ENCODE data around the gene MRFAP1L1. TPM values are rescaled to one million over a fixed set of nuclear protein-coding genes. Genes with fewer than 3 reads are reported as not detected.
A peak's percentile ranks its signal among the peaks of the same experiment; 100 is the strongest.

The MRFAP1L1 gene
- total RNA-seq, 4 donors from 2014 or later = 34.9 to 61.1 (median 37.4) TPM

DNA sequence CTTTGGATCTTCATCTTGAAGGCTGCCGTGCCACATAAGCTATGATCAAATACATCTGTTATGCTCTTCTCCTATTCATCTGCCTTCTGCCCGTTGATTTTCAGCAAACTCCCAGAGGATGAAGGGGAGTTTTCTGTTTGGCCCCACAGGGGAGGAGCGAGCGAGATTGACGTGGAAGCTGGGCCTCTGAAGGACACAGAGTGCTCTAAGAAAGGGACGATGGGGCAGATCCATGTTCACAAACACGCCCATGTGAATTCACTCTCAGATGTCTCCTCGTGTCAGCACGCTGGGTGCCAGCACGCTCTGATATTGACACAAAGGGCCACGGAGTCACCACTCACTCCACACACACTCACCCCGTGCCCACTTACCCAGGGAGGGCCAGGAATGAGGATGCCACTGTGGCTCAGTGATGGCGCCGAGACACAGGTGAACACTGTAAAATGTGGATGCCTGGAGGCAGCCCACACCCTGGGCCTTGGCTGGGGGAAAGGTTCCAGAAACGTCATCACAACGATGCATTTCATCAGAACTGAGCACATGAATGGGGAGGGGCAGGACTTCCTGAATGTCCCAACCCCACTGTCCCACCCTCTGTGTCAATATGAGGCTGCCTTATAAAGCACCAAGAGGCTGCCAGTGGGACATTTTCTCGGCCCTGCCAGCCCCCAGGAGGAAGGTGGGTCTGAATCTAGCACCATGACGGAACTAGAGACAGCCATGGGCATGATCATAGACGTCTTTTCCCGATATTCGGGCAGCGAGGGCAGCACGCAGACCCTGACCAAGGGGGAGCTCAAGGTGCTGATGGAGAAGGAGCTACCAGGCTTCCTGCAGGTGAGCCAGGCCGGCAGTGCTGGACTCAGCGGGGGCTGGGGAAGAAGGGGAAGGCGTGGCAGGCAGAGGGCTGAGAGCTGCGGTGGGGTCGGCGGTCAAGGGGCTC is 16.2 kb downstream of the MRFAP1L1 start, which contains the start of gene S100P:
Gene S100P, plus strand, starts transcription at position 648 of the 946 bp plus-strand sequence. Its CDS starts 55 bp downstream, at position 703.
- H3K27ac ChIP-seq = peak within 1 kb of the TSS; percentile 9 to 67 (median 17)
- H3K4me3 ChIP-seq = peak within 1 kb of the TSS in 1 of 4 donors; percentile 3
- H3K36me3 ChIP-seq = no peaks in the 10 kb centered on the region
- H3K4me1 ChIP-seq = peaks cover 0 to 39% (median 6%) of the 10 kb centered on the region in 4 donors
- no peak for DNase-seq
- TF ChIP-seq, protein P1, sequence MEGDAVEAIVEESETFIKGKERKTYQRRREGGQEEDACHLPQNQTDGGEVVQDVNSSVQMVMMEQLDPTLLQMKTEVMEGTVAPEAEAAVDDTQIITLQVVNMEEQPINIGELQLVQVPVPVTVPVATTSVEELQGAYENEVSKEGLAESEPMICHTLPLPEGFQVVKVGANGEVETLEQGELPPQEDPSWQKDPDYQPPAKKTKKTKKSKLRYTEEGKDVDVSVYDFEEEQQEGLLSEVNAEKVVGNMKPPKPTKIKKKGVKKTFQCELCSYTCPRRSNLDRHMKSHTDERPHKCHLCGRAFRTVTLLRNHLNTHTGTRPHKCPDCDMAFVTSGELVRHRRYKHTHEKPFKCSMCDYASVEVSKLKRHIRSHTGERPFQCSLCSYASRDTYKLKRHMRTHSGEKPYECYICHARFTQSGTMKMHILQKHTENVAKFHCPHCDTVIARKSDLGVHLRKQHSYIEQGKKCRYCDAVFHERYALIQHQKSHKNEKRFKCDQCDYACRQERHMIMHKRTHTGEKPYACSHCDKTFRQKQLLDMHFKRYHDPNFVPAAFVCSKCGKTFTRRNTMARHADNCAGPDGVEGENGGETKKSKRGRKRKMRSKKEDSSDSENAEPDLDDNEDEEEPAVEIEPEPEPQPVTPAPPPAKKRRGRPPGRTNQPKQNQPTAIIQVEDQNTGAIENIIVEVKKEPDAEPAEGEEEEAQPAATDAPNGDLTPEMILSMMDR (IDR thresholded peaks at IDR 0.05) = no peak
- TF ChIP-seq POLR2A (IDR thresholded peaks at IDR 0.05) = no peak
- no peaks in the 10 kb centered on the region for H3K27me3 ChIP-seq
- H3K9me3 ChIP-seq = no peaks in the 10 kb centered on the region

DNA sequence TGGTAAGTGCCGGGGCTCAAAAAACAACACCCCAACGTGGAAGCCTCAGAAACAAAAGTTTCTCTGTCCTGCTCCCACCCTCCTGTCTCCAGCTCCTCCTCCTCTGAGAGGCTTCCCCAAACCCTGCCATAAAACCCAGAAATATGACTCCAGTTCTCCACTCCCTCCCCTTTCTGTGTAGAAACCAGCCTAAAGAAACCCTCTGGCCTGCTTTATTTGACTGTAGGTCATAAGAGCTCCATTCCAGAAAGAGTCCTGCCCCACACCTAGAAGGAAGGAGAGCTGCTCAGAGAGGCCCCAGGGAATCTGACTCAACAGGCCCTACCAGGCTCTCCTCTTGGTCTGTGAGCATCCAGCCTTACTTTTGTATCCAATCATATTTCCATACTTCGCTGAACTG is 16.9 kb downstream of the MRFAP1L1 start:
- Histone ChIP-seq H3K9me3 (no peaks in the 10 kb centered on the region), H3K27me3 (no peaks in the 10 kb centered on the region), H3K4me1 (peaks cover 0 to 39% (median 6%) of the 10 kb centered on the region in 4 donors), H3K27ac (no peak overlapping the region), H3K4me3 (no peak overlapping the region), H3K36me3 (no peaks in the 10 kb centered on the region)
- no peak for DNase-seq
- TF ChIP-seq, protein P1 (IDR thresholded peaks at IDR 0.05) = no peak
- no peak for TF ChIP-seq POLR2A (IDR thresholded peaks at IDR 0.05)

DNA sequence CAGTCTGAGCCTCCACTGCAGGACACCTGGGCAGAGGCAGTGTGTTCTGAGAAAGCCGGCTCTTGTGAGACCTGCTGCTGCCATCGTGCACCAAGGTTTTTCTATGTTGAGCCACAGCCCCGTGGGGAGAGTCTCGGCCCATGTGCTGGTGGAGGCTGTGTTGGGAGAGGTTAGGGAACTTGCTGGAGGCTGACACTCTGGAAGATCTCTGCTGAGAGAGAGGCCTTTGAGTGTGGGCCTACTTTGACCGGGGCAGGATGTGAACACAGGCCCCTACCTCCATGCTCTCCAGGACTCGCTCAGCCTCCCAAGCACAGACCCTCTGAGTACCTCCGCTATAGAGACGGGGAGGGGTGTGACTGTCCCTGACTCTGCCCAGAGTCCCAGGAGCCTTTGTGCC is 17.3 kb downstream of the MRFAP1L1 start:
- no peak overlapping the region for H3K4me3 ChIP-seq
- no peaks in the 10 kb centered on the region for H3K36me3 ChIP-seq
- no peak overlapping the region for H3K27ac ChIP-seq
- no peak for DNase-seq
- peaks cover 0 to 39% (median 6%) of the 10 kb centered on the region in 4 donors for H3K4me1 ChIP-seq
- H3K9me3 ChIP-seq = no peaks in the 10 kb centered on the region
- H3K27me3 ChIP-seq = no peaks in the 10 kb centered on the region
- TF ChIP-seq POLR2A (IDR thresholded peaks at IDR 0.05) = no peak

DNA sequence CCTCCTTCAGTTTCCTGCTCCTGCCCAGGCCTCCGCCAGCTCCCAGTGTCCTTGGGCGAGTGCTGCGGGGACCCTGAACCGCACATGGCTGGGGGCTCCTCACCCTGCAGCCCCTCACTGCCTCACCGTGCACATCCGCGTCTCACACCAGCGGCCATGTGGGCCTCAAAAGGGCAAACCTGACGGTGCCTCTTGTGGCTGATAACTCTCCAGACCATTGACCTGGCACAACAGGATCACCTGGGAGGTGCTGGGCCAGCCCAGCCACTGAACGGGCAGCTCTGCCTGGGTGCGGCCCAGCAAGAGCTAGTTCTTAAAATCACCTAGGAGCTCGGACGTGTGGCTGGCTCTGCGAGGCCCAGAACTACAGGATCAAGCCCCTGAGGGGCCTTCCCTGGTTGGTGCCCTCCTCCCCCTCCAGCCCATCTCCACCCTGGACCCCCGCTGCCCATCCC is 20.1 kb downstream of the MRFAP1L1 start:
- peak overlapping the region; percentile 34 to 75 (median 66) for H3K27ac ChIP-seq
- H3K9me3 ChIP-seq = no peaks in the 10 kb centered on the region
- DNase-seq = peak in 1 of 3 donors; percentile 50
- peak overlapping the region in 3 of 4 donors; percentile 6 to 40 (median 27) for H3K4me3 ChIP-seq
- H3K36me3 ChIP-seq = no peaks in the 10 kb centered on the region
- peaks cover 0 to 18% (median 2%) of the 10 kb centered on the region in 4 donors for H3K4me1 ChIP-seq
- H3K27me3 ChIP-seq = no peaks in the 10 kb centered on the region
- TF ChIP-seq, protein P1 (IDR thresholded peaks at IDR 0.05) = no peak

DNA sequence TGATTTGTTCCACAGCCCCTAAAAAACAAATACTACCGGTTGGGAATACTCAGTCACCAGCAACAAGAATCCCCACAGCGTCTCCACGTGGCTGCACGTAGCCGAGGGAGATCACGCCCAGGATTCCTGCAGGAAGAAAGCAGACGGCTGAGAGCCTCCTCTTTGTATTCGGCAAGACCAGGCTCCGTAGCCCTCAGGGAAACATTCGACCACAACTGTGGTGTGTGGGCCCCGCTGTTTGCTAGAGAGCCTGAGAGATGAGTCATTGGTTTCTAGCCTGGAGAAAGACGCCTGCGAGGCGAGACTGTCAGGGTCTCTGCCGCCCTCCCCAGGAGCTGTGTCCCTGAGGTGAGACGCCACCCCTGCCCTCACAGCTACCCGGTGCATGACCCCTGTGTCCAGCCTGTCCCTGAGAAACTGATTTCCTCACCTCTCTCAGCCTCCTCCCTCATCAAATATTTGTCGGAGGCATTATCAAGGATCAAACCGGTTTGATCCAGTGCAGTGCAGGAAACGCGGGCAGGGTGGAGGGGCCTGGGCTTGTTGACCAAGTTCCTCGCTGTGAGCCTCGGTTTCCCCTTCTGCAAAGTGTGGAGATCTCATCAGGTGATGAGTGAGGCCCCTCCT is 20.7 kb downstream of the MRFAP1L1 start:
- Histone ChIP-seq H3K4me3 (peak overlapping the region in 3 of 4 donors; percentile 6 to 40 (median 27)), H3K27ac (peak overlapping the region; percentile 34 to 75 (median 66)), H3K4me1 (peaks cover 0 to 15% (median 2%) of the 10 kb centered on the region in 4 donors), H3K27me3 (no peaks in the 10 kb centered on the region), H3K36me3 (no peaks in the 10 kb centered on the region), H3K9me3 (no peaks in the 10 kb centered on the region)
- TF ChIP-seq, protein P1 (IDR thresholded peaks at IDR 0.05) = no peak
- no peak for TF ChIP-seq POLR2A (IDR thresholded peaks at IDR 0.05)
- DNase-seq = peak; percentile 51 to 84 (median 58)
